GM13977 (cell line): Measurements from ENCODE around the gene DISC1.

Experiments used
- DNase-seq: peaks from one replicate; pipeline ENCODE4 v3.0.0; 2012; ENCODE audit warnings: low spot score
- CTCF ChIP-seq: IDR thresholded peaks from 2 replicates; pipeline ENCODE4 v1.5.1; 2012; ENCODE audit warnings: mild to moderate bottlenecking, control low read depth; ENCODE audit not compliant: insufficient read depth; ENCODE audit errors: extremely low read depth, missing control alignments
- in situ Hi-C: fragments of 300-500 bp; cut with MboI; formaldehyde crosslinking; loops from one replicate; pipeline ENCODE4 v1.12.0; 2022; ENCODE audit warnings: low sequenced_read_pairs, low pct_unique_long_range_greater_than_20kb, mixed read lengths, inconsistent platforms; ENCODE audit not compliant: unreplicated experiment

Gene DISC1

GRCh38 chr1:232029315-232029714 lies 402.7 kb downstream of the DISC1 start:
- in situ Hi-C loops, result no loop called here
- TF ChIP-seq CTCF, result no peak
- no peak for DNase-seq

GRCh38 chr1:232031156-232031555 lies 404.6 kb downstream of the DISC1 start:
- no peak for TF ChIP-seq CTCF
- no peak for DNase-seq
- in situ Hi-C loops, result no loop called here

- DNase-seq, result no peak
- in situ Hi-C loops, result no loop called here
- TF ChIP-seq CTCF, result no peak
These were observed 406.7 kb downstream of the DISC1 start for GRCh38 chr1:232033285-232033684.

- in situ Hi-C loops, result no loop called here
- no peak for TF ChIP-seq CTCF
These were observed 408.0 kb downstream of the DISC1 start for GRCh38 chr1:232034556-232034955.

GRCh38 chr1:232036181-232036933 lies 409.8 kb downstream of the DISC1 start:
- in situ Hi-C loops, result no loop called here

More at GRCh38 chr1:232034556-232034955, 408.0 kb downstream of the DISC1 start:
- DNase-seq, result no peak

GRCh38 chr1:232037774-232038388 lies 411.3 kb downstream of the DISC1 start:
- TF ChIP-seq CTCF, result no peak
- in situ Hi-C loops, result no loop called here
- no peak for DNase-seq

More at GRCh38 chr1:232036181-232036933, 409.8 kb downstream of the DISC1 start:
- no peak for DNase-seq
- TF ChIP-seq CTCF, result no peak
